GM12878 (cell line): ENCODE data around the gene AKAP5. TPM values are rescaled to one million over a fixed set of nuclear protein-coding genes. Genes with fewer than 3 reads are reported as not detected.

Experiments
- ATAC-seq: fragments of 200-7000 bp; cut with Tn5 transposase; 3 replicates; pipeline ENCODE4 v1.9.1; 2020; ENCODE audit warnings: mild to moderate bottlenecking, moderate library complexity
- BruUV-seq: library from RNA; stranded (reverse); fragments of 400-500 nt; replicated peaks from 2 replicates; lab custom pipeline; 2021; lab: Mats Ljungman, UMichigan
- CTCF ChIA-PET: fragments of 300-600 bp; sonication (Branson Sonifier 250); formaldehyde crosslinking; extraction: SDS; loops from one replicate; lab custom pipeline; 2021; ENCODE audit warnings: inconsistent platforms; lab: Yijun Ruan, JAX
- POLR2A ChIA-PET: fragments of 350-600 bp; formaldehyde crosslinking; extraction: SDS; loops from one replicate; lab custom pipeline; 2021; ENCODE audit warnings: inconsistent platforms; lab: Charles Lee
- RAD21 ChIA-PET: fragments of 300-600 bp; sonication (Branson Sonifier 250); formaldehyde crosslinking; loops from one replicate; lab custom pipeline; 2023; ENCODE audit warnings: antibody characterized with exemption; ENCODE audit not compliant: unreplicated experiment; lab: Charles Lee
- SMC1A ChIA-PET: fragments of 300-600 bp; sonication (Branson Sonifier 250); formaldehyde crosslinking; loops from one replicate; lab custom pipeline; 2023; ENCODE audit not compliant: unreplicated experiment, uncharacterized antibody; lab: Charles Lee
- DNase-seq: peaks from one replicate; pipeline ENCODE4 v3.0.0-alpha.2; 2011; ENCODE audit warnings: low read depth, low spot score
- FAIRE-seq: peaks from 3 replicates; lab custom pipeline; 2011; peaks lifted over from hg19 to GRCh38; lab: Jason Lieb, UNC
- H2AFZ ChIP-seq: 2 replicates; pipeline ENCODE4 v1.6.0; 2011; ENCODE audit warnings: low read depth, low read length, control low read depth; ENCODE audit not compliant: control insufficient read depth
- H3K27ac ChIP-seq: 2 replicates; pipeline ENCODE4 v1.5.1; 2011; ENCODE audit warnings: control low read depth; ENCODE audit not compliant: control insufficient read depth, insufficient read depth
- H3K27me3 ChIP-seq, 2 experiments: replicated peaks in 1 of 2; 2 replicates each; pipeline versions ENCODE4 v1.6.0 to v1.6.1; 2011; ENCODE audit warnings: low read length in 1 of 2; ENCODE audit not compliant: control insufficient read depth in 2 of 2, insufficient read depth in 2 of 2
- H3K36me3 ChIP-seq, 2 experiments: 2 replicates each; pipeline ENCODE4 v1.5.1; 2011; ENCODE audit warnings: low read length in 1 of 2; ENCODE audit not compliant: control insufficient read depth in 2 of 2, insufficient read depth in 2 of 2
- H3K4me1 ChIP-seq: 2 replicates; pipeline ENCODE4 v1.6.1; 2011; ENCODE audit warnings: mild to moderate bottlenecking, low read length, moderate library complexity, mixed read lengths; ENCODE audit not compliant: control insufficient read depth, insufficient read depth
- H3K4me2 ChIP-seq: 2 replicates; pipeline ENCODE4 v1.6.0; 2011; ENCODE audit warnings: control low read depth; ENCODE audit not compliant: control insufficient read depth, insufficient read depth
- H3K4me3 ChIP-seq: fragments of 200-600 bp; sonication (generic); 2 replicates; pipeline ENCODE4 v1.5.1; 2016
- H3K79me2 ChIP-seq: 2 replicates; pipeline ENCODE4 v1.6.0; 2011; ENCODE audit warnings: low read length; ENCODE audit not compliant: control insufficient read depth, insufficient read depth
- H3K9ac ChIP-seq: 2 replicates; pipeline ENCODE4 v1.8.0; 2011; ENCODE audit warnings: low read length, control low read depth, mixed read lengths; ENCODE audit not compliant: control insufficient read depth, insufficient read depth
- H3K9me3 ChIP-seq: replicated peaks from 3 replicates; pipeline ENCODE4 v1.5.1; 2011; ENCODE audit warnings: mild to moderate bottlenecking, low read length; ENCODE audit not compliant: control insufficient read depth, insufficient read depth
- H4K20me1 ChIP-seq: 2 replicates; pipeline ENCODE4 v1.6.0; 2011; ENCODE audit not compliant: control insufficient read depth, insufficient read depth
- CREB1 ChIP-seq: IDR thresholded peaks from 2 replicates; pipeline ENCODE4 v1.6.1; 2012; ENCODE audit warnings: low read depth, mild to moderate bottlenecking, inconsistent platforms
- CREM ChIP-seq: IDR thresholded peaks from 2 replicates; pipeline ENCODE4 v1.6.1; 2014; ENCODE audit warnings: antibody characterized with exemption, low read depth
- DPF2 ChIP-seq: fragments of 450-650 bp; IDR thresholded peaks from 2 replicates; pipeline ENCODE4 v1.6.1; 2017; ENCODE audit warnings: mild to moderate bottlenecking
- EED ChIP-seq: sonication (generic); IDR thresholded peaks from 2 replicates; pipeline ENCODE4 v1.6.1; 2016; ENCODE audit warnings: antibody characterized with exemption, low read depth
- ETV6 ChIP-seq, 2 experiments: fragments of 450-650 bp in 1 of 2; IDR thresholded peaks in 1 of 2; conservative IDR thresholded peaks in 1 of 2; 2 replicates each; pipeline ENCODE4 v1.6.1; 2014; ENCODE audit warnings: antibody characterized with exemption in 1 of 2, borderline replicate concordance in 1 of 2, low read depth in 1 of 2, mild to moderate bottlenecking in 1 of 2, moderate library complexity in 1 of 2
- IKZF1 ChIP-seq: fragments of 450-650 bp; conservative IDR thresholded peaks from 2 replicates; pipeline ENCODE4 v1.6.1; 2017; ENCODE audit warnings: antibody characterized with exemption, mild to moderate bottlenecking
- MEF2A ChIP-seq: IDR thresholded peaks from 2 replicates; pipeline ENCODE4 v1.6.1; 2011; ENCODE audit warnings: low read depth, mild to moderate bottlenecking, low read length, moderate library complexity; ENCODE audit not compliant: insufficient read depth
- MEF2B ChIP-seq: fragments of 450-650 bp; IDR thresholded peaks from 2 replicates; pipeline ENCODE4 v1.6.1; 2018; ENCODE audit warnings: mild to moderate bottlenecking, moderate library complexity; ENCODE audit not compliant: partially characterized antibody, poor library complexity, severe bottlenecking
- NBN ChIP-seq: fragments of 450-650 bp; IDR thresholded peaks from 2 replicates; pipeline ENCODE4 v1.6.1; 2016
- NFXL1 ChIP-seq: fragments of 450-650 bp; IDR thresholded peaks from 2 replicates; pipeline ENCODE4 v1.6.1; 2017; ENCODE audit warnings: antibody characterized with exemption, mild to moderate bottlenecking, borderline replicate concordance
- NRF1 ChIP-seq: conservative IDR thresholded peaks from 2 replicates; pipeline ENCODE4 v1.6.1; 2011; ENCODE audit warnings: mild to moderate bottlenecking, low read depth, low read length, improper control_type of control experiment
- RB1 ChIP-seq: fragments of 450-650 bp; formaldehyde crosslinking; IDR thresholded peaks from 2 replicates; pipeline ENCODE4 v1.6.1; 2017; ENCODE audit warnings: mild to moderate bottlenecking, borderline replicate concordance
- RUNX3 ChIP-seq: IDR thresholded peaks from 2 replicates; pipeline ENCODE4 v1.6.1; 2012; ENCODE audit warnings: low read length, inconsistent platforms
- SMAD5 ChIP-seq: IDR thresholded peaks from 2 replicates; pipeline ENCODE4 v1.6.1; 2016; ENCODE audit warnings: antibody characterized with exemption, low read depth
- SMC3 ChIP-seq: IDR thresholded peaks from 2 replicates; pipeline ENCODE4 v1.6.1; 2011; ENCODE audit warnings: low read length, improper control_type of control experiment, borderline replicate concordance
- TBL1XR1 ChIP-seq: IDR thresholded peaks from 2 replicates; pipeline ENCODE4 v1.6.1; 2012; ENCODE audit warnings: low read depth, low read length, improper control_type of control experiment
- WGBS: methylation state at CpG from one replicate; pipeline ENCODE4 v1.1.6; 2016; ENCODE audit warnings: low lambda C conversion rate; ENCODE audit not compliant: insufficient replicate concordance, insufficient coverage; ENCODE audit errors: missing lambda C conversion rate; 5-methylcytosine and 5-hydroxymethylcytosine counted together
- in situ Hi-C: fragments of 300-500 bp; cut with MboI; formaldehyde crosslinking; loops from 9 replicates; pipeline ENCODE4 v1.14.3; 2018; ENCODE audit warnings: mixed read lengths
- intact Hi-C: fragments of 100-400 bp; cut with micrococcal nuclease; formaldehyde crosslinking; loops from one replicate; pipeline ENCODE4 v1.14.2; 2022; ENCODE audit not compliant: unreplicated experiment
- polyA plus RNA-seq, 11 experiments: library from polyadenylated mRNA; depleted of rRNA in 4 of 11; unstranded in 6 of 11; stranded (reverse) in 5 of 11; fragments of >200 nt; fragmentation: Nextera tagmentation in 4 of 11; fragmentation: Illumina TruSeq in 1 of 11; extraction: Ambion mirVana in 4 of 11; extraction: Trizol in 1 of 11; gene quantifications; 1 replicate in 1 of 11; 2 replicates in 10 of 11; pipeline versions ENCODE4 v1.2.1 to v1.2.3, GENCODE V29; 2011 to 2016; ENCODE audit warnings: inconsistent platforms in 2 of 11, missing spikeins in 2 of 11, low read depth in 1 of 11
- total RNA-seq, 4 experiments: library from RNA; depleted of rRNA in 3 of 4; stranded (reverse); fragments of >200 nt in 3 of 4; fragmentation: Illumina TruSeq in 1 of 4; extraction: Trizol in 1 of 4; gene quantifications; 2 replicates each; pipeline versions ENCODE4 v1.2.1 to v1.2.3, GENCODE V29; 2013 to 2021
- TF ChIP-seq, protein P1 (sequence below): fragments of 450-650 bp; conservative IDR thresholded peaks from 2 replicates; pipeline ENCODE4 v1.6.1; 2017; ENCODE audit warnings: mild to moderate bottlenecking, moderate library complexity

AKAP5 gene
- total and polyA plus RNA-seq, 10 of the 15 experiments (the other 5 are each of a cell fraction or from before 2014, with no cell fraction given): 0.45 to 5.1 (median 1.7) TPM

DNA sequence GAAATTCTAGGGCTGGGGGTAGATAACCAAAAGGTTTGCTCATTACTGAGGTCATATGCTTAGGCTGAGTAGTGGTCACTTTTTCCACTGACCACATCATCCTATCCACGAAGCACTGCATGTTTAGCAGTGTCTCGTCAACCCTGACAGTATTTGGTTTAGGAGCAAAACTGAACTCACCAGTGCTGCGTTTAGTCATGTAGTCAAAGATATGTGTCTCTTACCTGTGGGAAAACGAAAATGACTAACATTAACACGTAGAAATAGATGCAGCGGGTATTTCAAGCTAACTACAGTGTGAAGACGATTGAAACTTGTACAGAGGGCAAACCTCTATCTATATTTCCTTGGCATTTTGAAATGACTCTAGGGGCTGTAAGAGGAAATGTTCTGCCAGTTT lies 42.5 kb upstream of the AKAP5 start:
- intact Hi-C loops: no loop called here
- in situ Hi-C loops: no loop called here
- H3K36me3 ChIP-seq: peaks cover 19 to 28% of the 10 kb centered on the region in 2 experiments
- no peak overlapping the region for H3K9ac ChIP-seq
- H4K20me1 ChIP-seq: no peaks in the 10 kb centered on the region
- H3K79me2 ChIP-seq: no peaks in the 10 kb centered on the region
- BruUV-seq: no TSS peak
- H3K4me2 ChIP-seq: no peak overlapping the region
- H2AFZ ChIP-seq: no peak overlapping the region
- ChIA-PET SMC1A (interaction anchor here (0.7 to 1.9 kb wide), 6 partner anchors 21 to 400 kb away, joined by 3 to 5 read pairs (median 4); no protein-coding TSS in a partner anchor), RAD21 (interaction anchor here (0.6 to 1.8 kb wide), 3 partner anchors 23 to 714 kb away, joined by 3 to 5 read pairs (median 3); no protein-coding TSS in a partner anchor), POLR2A (no interaction called here), CTCF (interaction anchor here (0.7 to 2.8 kb wide), 4 partner anchors 8 to 88 kb away, joined by 3 to 22 read pairs (median 9); no protein-coding TSS in a partner anchor)
- FAIRE-seq (no peak), DNase-seq (no peak), ATAC-seq (no peak)
- H3K4me1 ChIP-seq: peaks cover 3% of the 10 kb centered on the region; the same call in 1 of the 2 replicates
- H3K27me3 ChIP-seq: no peaks in the 10 kb centered on the region
- no peaks in the 10 kb centered on the region for H3K9me3 ChIP-seq
- WGBS: 2% methylated on average over 7 of the region's 7 CpGs
- peak overlapping the region; percentile 24; the same call in 1 of the 2 replicates for H3K27ac ChIP-seq
- TF ChIP-seq CREB1: peak; percentile 32; the same call in 1 of the 2 replicates
- 0 out of 2 replicates have a peak, but pooled peaks have one; percentile 34 for TF ChIP-seq SMAD5
- TF ChIP-seq CREM: peak; percentile 26; the same call in 1 of the 2 replicates
- TF ChIP-seq ETV6 (conservative IDR thresholded peaks at IDR 0.05 in 1 of 2, IDR thresholded peaks at IDR 0.05 in 1 of 2; ENCODE audit: borderline replicate concordance in 1 of 2, low read depth in 1 of 2): no peak
- TF ChIP-seq EED: 0 out of 2 replicates have a peak, but pooled peaks have one; percentile 21
- peak; percentile 45; the same call in 1 of the 2 replicates for TF ChIP-seq RUNX3
- no peak overlapping the region for H3K4me3 ChIP-seq

DNA sequence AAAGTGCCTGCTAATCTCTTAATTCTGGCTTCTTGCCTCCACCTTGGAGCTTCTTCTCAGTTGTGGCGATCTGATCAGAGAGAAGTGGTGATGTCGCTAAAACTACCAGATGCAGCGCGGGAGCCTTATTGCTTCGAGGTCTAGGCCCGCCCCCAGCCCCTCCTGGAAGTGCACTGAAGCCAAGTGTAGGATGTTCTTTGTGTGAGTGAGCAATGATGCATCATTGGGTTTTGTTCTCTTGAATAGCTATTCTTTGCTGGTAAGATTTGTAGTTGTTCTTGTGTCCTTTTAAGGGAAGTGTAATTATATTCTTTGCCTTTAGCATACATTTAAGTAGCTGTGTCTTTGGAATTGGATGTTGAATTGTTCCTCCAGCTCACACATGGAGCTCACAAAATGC lies 41.3 kb upstream of the AKAP5 start:
- ATAC-seq (no peak), DNase-seq (no peak), FAIRE-seq (no peak)
- H3K4me2 ChIP-seq: no peak overlapping the region
- no peaks in the 10 kb centered on the region for H3K27me3 ChIP-seq
- H3K4me1 ChIP-seq: peaks cover 3% of the 10 kb centered on the region; the same call in 1 of the 2 replicates
- in situ Hi-C loops: no loop called here
- H2AFZ ChIP-seq: no peak overlapping the region
- peaks cover 17 to 30% of the 10 kb centered on the region in 2 experiments for H3K36me3 ChIP-seq
- H3K27ac ChIP-seq: no peak overlapping the region
- no peaks in the 10 kb centered on the region for H3K9me3 ChIP-seq
- H3K79me2 ChIP-seq: no peaks in the 10 kb centered on the region
- ChIA-PET POLR2A (interaction anchor here (1.1 kb wide), 1 partner anchor 218 kb away, joined by 3 read pairs; no protein-coding TSS in a partner anchor), RAD21 (interaction anchor here (1.0 to 1.3 kb wide), 4 partner anchors 21 to 80 kb away, joined by 3 to 4 read pairs (median 3); no protein-coding TSS in a partner anchor), CTCF (interaction anchor here (0.6 to 3.3 kb wide), 7 partner anchors 8 to 525 kb away, joined by 3 to 13 read pairs (median 5); no protein-coding TSS in a partner anchor), SMC1A (interaction anchor here (1.0 to 3.6 kb wide), 6 partner anchors 8 to 55 kb away, joined by 3 to 12 read pairs (median 5); no protein-coding TSS in a partner anchor)
- H3K4me3 ChIP-seq: no peak overlapping the region
- WGBS: 100% methylated on average over 6 of the region's 6 CpGs
- intact Hi-C loops: no loop called here
- H4K20me1 ChIP-seq: no peaks in the 10 kb centered on the region
- H3K9ac ChIP-seq: no peak overlapping the region
- no TSS peak for BruUV-seq
- TF ChIP-seq NFXL1 (no peak), MEF2A (no peak), IKZF1 (no peak), RB1 (no peak), MEF2B (no peak), NRF1 (no peak), SMC3 (no peak), DPF2 (no peak), TBL1XR1 (no peak), NBN (no peak)
- TF ChIP-seq, protein P1, sequence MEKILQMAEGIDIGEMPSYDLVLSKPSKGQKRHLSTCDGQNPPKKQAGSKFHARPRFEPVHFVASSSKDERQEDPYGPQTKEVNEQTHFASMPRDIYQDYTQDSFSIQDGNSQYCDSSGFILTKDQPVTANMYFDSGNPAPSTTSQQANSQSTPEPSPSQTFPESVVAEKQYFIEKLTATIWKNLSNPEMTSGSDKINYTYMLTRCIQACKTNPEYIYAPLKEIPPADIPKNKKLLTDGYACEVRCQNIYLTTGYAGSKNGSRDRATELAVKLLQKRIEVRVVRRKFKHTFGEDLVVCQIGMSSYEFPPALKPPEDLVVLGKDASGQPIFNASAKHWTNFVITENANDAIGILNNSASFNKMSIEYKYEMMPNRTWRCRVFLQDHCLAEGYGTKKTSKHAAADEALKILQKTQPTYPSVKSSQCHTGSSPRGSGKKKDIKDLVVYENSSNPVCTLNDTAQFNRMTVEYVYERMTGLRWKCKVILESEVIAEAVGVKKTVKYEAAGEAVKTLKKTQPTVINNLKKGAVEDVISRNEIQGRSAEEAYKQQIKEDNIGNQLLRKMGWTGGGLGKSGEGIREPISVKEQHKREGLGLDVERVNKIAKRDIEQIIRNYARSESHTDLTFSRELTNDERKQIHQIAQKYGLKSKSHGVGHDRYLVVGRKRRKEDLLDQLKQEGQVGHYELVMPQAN: no peak
